Mononuclear cell (primary cell): Measurements from ENCODE around the gene RSPO4. TPM values are rescaled to one million over a fixed set of nuclear protein-coding genes. Genes with fewer than 3 reads are reported as not detected.

ENCODE experiments used
- H3K27me3 ChIP-seq: 2 replicates; pipeline ENCODE4 v1.6.0; 2011; ENCODE audit warnings: low read length, control low read depth; ENCODE audit not compliant: insufficient read depth
- H3K4me1 ChIP-seq: 2 replicates; pipeline ENCODE4 v1.5.1; 2011; ENCODE audit warnings: mild to moderate bottlenecking, low read length, control low read depth; ENCODE audit not compliant: insufficient read depth
- H3K4me3 ChIP-seq: 2 replicates; pipeline ENCODE4 v1.5.1; 2011; ENCODE audit warnings: mild to moderate bottlenecking, low read length, moderate library complexity
- H3K9me3 ChIP-seq: 2 replicates; pipeline ENCODE4 v1.5.1; 2011; ENCODE audit warnings: low read depth, mild to moderate bottlenecking, control low read depth, low read length
- total RNA-seq: library from RNA; depleted of rRNA; stranded (reverse); fragments of >200 nt; gene quantifications from one replicate; pipeline ENCODE4 v1.2.3, GENCODE V29; 2012

RSPO4 gene
- total RNA-seq, 1 donor, result not detected

DNA sequence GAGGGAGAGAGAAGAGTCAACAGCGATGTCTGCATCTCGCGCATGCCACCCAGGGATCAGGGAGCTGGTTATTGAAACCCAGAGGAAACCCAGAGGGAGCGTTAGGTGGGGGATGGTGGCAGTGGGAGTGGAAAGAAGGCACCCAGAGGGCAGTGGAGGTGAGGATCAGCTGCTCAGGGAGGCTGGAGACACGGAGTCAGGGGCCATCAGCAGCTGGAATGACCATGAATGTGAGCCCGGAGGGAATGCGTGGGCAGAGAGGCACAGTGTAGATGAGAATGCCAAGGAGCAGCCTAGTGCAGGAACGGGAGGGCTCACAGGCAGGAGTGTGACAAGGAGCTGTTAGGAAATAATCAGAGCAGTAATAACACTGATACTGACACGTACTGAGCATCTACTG lies 36.2 kb downstream of the RSPO4 start:
- no peak overlapping the region for H3K4me3 ChIP-seq
- H3K4me1 ChIP-seq, result no peaks in the 10 kb centered on the region
- H3K9me3 ChIP-seq, result no peaks in the 10 kb centered on the region
- H3K27me3 ChIP-seq, result no peaks in the 10 kb centered on the region

- Histone ChIP-seq H3K27me3 (no peaks in the 10 kb centered on the region), H3K4me1 (no peaks in the 10 kb centered on the region), H3K4me3 (no peak overlapping the region), H3K9me3 (no peaks in the 10 kb centered on the region)
Observed at GRCh38 chr20:963795-964194, 38.3 kb downstream of the RSPO4 start.

- Histone ChIP-seq H3K27me3 (no peaks in the 10 kb centered on the region), H3K4me3 (no peak overlapping the region), H3K4me1 (no peaks in the 10 kb centered on the region)
Observed at GRCh38 chr20:962683-963082, 39.4 kb downstream of the RSPO4 start.

DNA sequence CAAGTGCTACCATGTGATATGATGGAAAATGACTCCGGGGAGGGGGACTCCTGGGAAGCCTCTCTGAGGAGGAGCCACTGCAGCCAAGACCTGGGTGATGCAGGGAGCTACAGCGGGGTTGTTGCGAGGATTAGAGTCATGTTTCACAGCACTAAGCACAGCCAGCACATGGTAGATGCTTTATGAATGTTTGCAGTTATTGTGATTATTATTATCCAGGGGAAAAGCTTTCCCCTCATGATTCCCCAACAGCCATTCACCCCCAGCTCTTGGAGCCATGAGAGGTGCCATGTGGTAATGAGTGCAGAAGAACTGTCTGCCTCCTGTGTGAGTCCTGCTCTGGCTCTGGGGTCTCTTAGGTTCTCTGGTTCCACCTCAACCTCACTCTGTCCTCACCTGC lies 39.9 kb downstream of the RSPO4 start:
- no peaks in the 10 kb centered on the region for H3K27me3 ChIP-seq
- no peaks in the 10 kb centered on the region for H3K4me1 ChIP-seq
- H3K9me3 ChIP-seq, result no peaks in the 10 kb centered on the region
- H3K4me3 ChIP-seq, result no peak overlapping the region

More at GRCh38 chr20:962683-963082, 39.4 kb downstream of the RSPO4 start:
- no peaks in the 10 kb centered on the region for H3K9me3 ChIP-seq

- H3K9me3 ChIP-seq, result no peaks in the 10 kb centered on the region
- no peaks in the 10 kb centered on the region for H3K27me3 ChIP-seq
- no peak overlapping the region for H3K4me3 ChIP-seq
- H3K4me1 ChIP-seq, result no peaks in the 10 kb centered on the region
Observed at GRCh38 chr20:961768-962167, 40.3 kb downstream of the RSPO4 start.

- Histone ChIP-seq H3K4me1 (no peaks in the 10 kb centered on the region), H3K27me3 (peaks cover 8% of the 10 kb centered on the region), H3K4me3 (no peak overlapping the region), H3K9me3 (no peaks in the 10 kb centered on the region)
Observed at GRCh38 chr20:959996-960615, 42.0 kb downstream of the RSPO4 start.

DNA sequence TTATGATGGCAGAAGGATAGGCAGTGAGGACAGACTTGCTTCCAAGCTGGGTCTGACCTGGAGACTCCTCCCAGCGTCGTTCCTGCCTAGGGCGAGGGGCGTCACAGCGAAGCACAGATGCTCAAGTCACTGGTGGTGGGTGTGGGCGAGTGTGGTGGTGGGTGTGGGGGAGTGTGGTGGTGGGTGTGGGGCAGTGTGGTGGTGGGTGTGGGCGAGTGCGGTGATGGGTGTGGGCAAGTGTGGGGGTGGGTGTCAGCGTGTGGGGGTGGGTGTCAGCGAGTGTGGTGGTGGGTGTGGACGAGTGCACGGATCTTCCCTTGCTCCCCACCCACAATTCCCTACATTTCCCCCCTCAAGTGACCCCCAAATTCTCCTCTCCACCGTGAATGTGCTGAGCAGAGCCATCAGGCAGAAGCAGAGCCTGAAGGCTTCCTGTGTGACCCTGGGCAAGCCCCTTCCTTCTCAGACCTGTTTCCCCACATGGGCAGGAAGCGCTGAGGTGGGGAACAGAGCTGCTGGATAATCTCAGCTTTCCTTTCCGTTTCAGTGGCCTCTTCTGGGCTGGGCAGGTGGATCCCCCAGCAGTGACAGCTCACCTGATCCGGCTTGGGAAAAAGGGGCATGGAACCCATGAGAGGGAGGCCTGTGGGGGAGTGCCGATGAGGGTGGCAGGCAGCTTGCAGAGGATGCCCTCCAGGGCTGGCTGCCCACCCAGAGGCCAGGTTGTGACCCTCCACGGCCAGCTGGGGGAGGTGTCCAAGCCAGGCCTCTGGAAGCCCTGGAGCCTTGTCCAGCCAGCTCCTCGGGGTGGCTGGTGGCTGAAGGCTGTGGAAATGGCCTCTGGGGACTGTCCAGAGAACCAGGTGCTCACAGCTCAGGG lies 42.9 kb downstream of the RSPO4 start:
- Histone ChIP-seq H3K9me3 (no peaks in the 10 kb centered on the region), H3K27me3 (peaks cover 13% of the 10 kb centered on the region), H3K4me3 (no peak overlapping the region), H3K4me1 (no peaks in the 10 kb centered on the region)

DNA sequence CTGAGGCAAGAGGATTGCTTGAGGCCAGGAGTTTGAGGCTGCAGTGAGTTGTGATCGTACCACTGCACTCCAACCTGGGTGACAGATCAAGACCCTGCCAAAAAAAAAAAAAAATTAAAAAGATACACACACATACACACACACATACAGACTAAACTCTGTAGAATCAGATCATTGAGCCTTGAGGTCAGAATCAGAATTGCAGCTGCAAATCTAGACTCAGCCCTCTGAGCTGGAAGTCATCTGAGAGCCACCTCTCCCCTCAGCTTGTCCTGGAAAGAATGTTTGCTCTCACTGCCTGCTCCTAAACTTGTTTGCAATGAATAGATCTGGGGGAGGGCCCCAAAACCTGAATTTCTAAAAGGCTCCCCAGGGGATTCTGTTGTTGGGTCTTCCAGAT lies 44.6 kb downstream of the RSPO4 start:
- Histone ChIP-seq H3K4me3 (no peak overlapping the region), H3K9me3 (no peaks in the 10 kb centered on the region), H3K27me3 (peaks cover 13% of the 10 kb centered on the region), H3K4me1 (no peaks in the 10 kb centered on the region)

DNA sequence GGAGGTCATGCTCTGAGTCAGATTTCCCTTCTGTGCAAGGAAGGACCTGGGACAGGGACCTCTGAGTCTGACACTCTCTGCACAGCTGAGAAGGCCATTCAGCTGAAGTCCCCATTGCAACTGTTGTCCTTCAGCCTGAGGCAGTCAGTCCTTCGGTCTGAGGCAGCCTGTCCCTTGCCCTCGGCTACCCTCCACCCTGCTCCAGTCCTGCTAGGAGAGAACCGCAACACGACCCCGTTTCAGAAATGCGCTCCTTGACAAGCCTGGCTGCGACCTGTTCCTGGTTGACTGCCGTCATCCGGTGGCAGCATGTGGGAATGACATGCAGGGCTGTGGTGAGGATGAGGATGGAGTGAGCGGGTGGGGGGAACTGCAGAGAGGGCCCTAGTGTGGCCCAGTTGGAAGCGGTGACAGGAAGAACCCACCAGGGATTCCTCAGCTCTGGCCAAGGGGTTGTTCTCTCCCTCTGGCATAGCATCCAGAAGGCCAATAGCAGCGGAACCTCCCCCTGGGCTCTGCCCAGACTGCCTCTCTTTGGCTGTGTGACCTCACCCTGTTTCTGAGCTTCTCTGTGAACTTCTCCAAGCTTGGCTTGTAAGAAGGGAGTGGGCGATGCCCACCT lies 45.7 kb downstream of the RSPO4 start:
- H3K9me3 ChIP-seq, result no peaks in the 10 kb centered on the region
- no peaks in the 10 kb centered on the region for H3K4me1 ChIP-seq
- no peak overlapping the region for H3K4me3 ChIP-seq
- H3K27me3 ChIP-seq, result peaks cover 13% of the 10 kb centered on the region

DNA sequence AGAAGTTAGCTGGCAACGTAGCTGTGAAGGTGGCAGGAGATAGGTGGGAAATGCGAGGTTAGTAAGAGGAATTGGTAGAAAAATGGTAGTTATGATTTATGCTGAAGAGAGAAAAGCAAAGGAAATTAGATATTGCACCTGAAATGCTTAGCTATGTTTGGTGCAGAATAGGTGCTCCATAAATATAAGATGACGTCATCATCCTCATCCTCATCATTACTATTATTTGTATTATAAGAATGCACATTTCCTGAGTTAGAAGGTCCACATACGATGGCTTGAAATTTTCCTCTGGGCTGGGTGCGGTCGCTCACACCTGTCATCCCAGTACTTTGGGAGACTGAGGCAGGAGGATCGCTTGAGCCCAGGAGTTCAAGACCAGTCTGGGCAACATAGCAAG lies 46.5 kb downstream of the RSPO4 start:
- Histone ChIP-seq H3K27me3 (peaks cover 13% of the 10 kb centered on the region), H3K4me3 (no peak overlapping the region)

GRCh38 chr20:955111-955510 lies 47.0 kb downstream of the RSPO4 start:
- H3K27me3 ChIP-seq, result peaks cover 13% of the 10 kb centered on the region
- H3K9me3 ChIP-seq, result no peaks in the 10 kb centered on the region
- H3K4me1 ChIP-seq, result no peaks in the 10 kb centered on the region
- no peak overlapping the region for H3K4me3 ChIP-seq

More for the DNA sequence above, 46.5 kb downstream of the RSPO4 start:
- no peaks in the 10 kb centered on the region for H3K4me1 ChIP-seq
- H3K9me3 ChIP-seq, result no peaks in the 10 kb centered on the region

DNA sequence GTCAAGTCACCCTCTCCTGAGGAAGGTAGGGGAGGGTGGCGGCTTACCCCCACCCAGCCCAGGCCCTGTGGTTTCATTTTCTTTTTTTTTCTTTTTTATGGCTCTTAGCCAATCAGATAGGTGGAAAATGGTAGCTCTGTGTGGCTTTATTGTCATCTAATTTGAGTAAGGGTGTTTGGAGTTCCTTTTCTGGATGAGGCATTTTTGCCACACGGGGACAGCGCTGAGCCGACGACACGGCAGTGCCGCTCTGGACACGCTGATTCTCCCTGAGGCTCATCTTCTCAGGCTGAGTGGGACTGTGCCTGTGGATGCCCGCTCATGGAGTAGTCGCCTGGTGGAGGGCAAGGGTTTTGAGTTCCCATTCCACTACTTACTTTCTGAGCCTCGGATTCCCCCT lies 48.4 kb downstream of the RSPO4 start:
- Histone ChIP-seq H3K4me3 (no peak overlapping the region), H3K4me1 (no peaks in the 10 kb centered on the region), H3K9me3 (no peaks in the 10 kb centered on the region), H3K27me3 (peaks cover 13% of the 10 kb centered on the region)

DNA sequence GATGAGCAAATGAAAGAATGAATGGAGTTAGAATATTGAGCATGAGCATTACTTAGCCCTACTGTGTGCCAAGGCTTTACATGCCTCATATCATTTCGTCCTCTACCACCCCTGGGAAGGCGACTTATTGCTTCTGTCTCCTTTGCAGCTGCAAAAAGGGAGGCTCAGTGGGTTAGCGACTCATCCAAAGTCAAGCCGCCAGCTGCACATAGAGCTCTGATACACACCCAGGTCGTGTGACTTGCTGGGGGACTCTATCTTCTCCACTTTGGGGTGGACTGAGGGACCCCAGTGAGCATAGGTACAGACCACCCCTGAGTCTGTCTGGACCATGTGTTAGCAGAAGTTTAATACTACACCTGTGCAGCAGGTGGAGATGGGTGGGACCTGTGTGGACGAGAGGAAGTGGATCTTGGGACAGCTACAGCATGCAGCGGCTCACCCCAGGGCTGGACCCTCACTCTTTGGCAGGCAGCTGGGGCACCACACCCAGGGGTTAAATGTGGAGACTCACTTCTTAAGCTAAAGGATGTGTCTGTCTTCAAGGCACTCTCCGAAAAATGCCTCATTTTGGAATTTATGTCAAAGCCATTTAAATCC lies 49.8 kb downstream of the RSPO4 start:
- Histone ChIP-seq H3K4me1 (no peaks in the 10 kb centered on the region), H3K4me3 (no peak overlapping the region), H3K27me3 (peaks cover 13% of the 10 kb centered on the region)

DNA sequence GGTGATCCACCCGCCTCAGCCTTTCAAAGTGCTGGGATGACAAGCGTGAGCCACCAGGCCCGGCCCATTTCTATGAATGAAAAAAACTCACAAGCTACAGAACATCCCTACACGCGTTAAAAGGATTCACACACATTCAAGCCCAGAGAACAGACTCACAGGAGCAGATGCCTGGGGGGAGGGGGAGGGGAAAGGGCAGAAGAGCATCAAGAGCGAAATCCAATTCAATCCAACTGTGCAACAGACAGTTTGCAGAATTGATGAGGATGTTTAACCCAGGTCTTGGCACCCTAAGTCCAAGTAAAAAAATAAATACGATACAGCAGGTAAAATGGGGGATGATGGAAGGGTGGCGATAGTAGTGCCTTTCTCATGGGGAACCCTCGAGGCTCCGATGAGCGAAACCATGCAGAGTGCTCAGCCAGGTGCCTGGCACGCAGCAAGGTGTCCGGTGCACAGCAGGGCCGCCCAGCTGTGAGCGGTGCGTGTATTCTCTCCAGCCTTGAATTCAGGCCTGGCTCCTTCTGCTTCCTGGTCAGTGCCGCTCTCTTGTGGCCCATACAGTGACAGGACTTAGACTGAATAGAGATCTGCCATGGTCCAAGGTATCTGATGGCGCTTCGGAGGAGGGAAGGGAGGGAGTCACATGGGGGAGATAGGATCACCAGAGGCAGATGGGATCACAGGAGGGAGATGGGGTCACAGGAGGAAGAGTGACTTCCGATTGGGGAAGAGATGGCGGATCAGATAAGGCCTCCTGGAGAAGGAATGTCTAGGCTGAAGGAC lies 50.5 kb downstream of the RSPO4 start:
- no peaks in the 10 kb centered on the region for H3K4me1 ChIP-seq
- no peak overlapping the region for H3K4me3 ChIP-seq
- no peaks in the 10 kb centered on the region for H3K9me3 ChIP-seq
- H3K27me3 ChIP-seq, result peaks cover 13% of the 10 kb centered on the region

More for the DNA sequence above, 49.8 kb downstream of the RSPO4 start:
- H3K9me3 ChIP-seq, result no peaks in the 10 kb centered on the region
